Loucy (cell line): ENCODE results near the gene PLA2G2E.

ENCODE experiments used
- EZH2phosphoT487 ChIP-seq: fragments of 200-600 bp; IDR thresholded peaks from 2 replicates; pipeline ENCODE4 v1.6.1; 2018; ENCODE audit warnings: antibody characterized with exemption, mild to moderate bottlenecking, moderate library complexity, borderline replicate concordance
- TF ChIP-seq, protein P1 (sequence below): fragments of 200-600 bp; sonication (generic); conservative IDR thresholded peaks from 2 replicates; pipeline ENCODE4 v1.5.1; 2014; ENCODE audit warnings: mild to moderate bottlenecking, antibody characterized with exemption, low read length

GRCh38 chr1:19946971-19947370, 23.6 kb upstream of the PLA2G2E start:
- no peak for TF ChIP-seq EZH2phosphoT487
- TF ChIP-seq, protein P1, sequence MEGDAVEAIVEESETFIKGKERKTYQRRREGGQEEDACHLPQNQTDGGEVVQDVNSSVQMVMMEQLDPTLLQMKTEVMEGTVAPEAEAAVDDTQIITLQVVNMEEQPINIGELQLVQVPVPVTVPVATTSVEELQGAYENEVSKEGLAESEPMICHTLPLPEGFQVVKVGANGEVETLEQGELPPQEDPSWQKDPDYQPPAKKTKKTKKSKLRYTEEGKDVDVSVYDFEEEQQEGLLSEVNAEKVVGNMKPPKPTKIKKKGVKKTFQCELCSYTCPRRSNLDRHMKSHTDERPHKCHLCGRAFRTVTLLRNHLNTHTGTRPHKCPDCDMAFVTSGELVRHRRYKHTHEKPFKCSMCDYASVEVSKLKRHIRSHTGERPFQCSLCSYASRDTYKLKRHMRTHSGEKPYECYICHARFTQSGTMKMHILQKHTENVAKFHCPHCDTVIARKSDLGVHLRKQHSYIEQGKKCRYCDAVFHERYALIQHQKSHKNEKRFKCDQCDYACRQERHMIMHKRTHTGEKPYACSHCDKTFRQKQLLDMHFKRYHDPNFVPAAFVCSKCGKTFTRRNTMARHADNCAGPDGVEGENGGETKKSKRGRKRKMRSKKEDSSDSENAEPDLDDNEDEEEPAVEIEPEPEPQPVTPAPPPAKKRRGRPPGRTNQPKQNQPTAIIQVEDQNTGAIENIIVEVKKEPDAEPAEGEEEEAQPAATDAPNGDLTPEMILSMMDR: no peak
